Frontal cortex (tissue), 4 donors: ENCODE measurements around the gene MED13L. TPM values are rescaled to one million over a fixed set of nuclear protein-coding genes. Genes with fewer than 3 reads are reported as not detected.

ENCODE experiments used
- DNase-seq, 2 donors: peaks; one replicate each; pipeline ENCODE4 v3.0.0; 2012; ENCODE audit warnings: low spot score in 2 of 2
- FAIRE-seq: peaks from 2 replicates; lab custom pipeline; 2012; peaks lifted over from hg19 to GRCh38; lab: Jason Lieb, UNC
- total RNA-seq: library from RNA; depleted of rRNA; stranded (reverse); fragments of >200 nt; gene quantifications from one replicate; pipeline ENCODE4 v1.2.3, GENCODE V29; 2014
- donor health status: control.
- donor health status: control.
- donor health status: control.

MED13L gene
- total RNA-seq, 1 donor from 2014 or later = 164 TPM

GRCh38 chr12:116080415-116080814, 197.1 kb downstream of the MED13L start:
- DNase-seq (no peak), FAIRE-seq (no peak)

DNA sequence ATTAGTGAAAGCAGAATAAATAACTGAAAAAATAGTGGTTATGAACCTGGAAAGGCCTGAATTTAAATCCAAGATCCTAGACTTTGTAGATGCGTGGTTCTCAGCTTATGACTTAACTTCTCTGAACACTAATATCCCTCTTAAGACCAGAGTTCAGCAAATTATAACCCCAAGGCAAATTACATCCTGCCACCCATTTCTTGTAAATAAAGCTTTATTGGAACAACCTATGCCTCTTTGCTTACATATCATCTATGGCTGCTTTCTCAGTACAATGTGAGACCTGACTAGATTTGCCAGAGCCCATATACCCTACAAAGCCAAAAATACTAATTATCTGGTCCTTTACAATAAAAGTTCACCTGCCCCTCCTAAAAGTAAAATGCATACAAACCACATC, 199.1 kb downstream of the MED13L start:
- FAIRE-seq (no peak), DNase-seq (no peak)

DNA sequence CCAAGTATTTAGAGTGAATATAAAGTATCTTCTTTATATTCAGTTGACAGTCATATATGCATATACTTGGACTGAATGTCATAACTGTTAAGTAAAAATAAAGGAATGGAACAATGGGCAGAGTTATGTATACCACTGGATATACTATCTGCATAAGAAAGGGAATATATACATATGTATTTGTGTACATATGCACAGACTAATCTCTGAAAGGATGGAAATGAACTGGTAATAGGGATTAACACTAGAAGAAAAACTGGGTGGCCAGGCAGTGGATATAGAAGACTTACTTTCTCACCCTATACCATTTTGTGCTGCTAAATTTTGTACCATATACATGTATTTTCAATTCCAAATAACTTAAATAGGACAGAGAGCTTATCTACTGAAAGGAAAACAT, 200.1 kb downstream of the MED13L start:
- DNase-seq = no peak
- FAIRE-seq = no peak

GRCh38 chr12:116076399-116076798, 201.1 kb downstream of the MED13L start:
- no peak for DNase-seq
- no peak for FAIRE-seq

- DNase-seq (no peak), FAIRE-seq (no peak)
Measured at GRCh38 chr12:116074686-116075085, 202.8 kb downstream of the MED13L start.

DNA sequence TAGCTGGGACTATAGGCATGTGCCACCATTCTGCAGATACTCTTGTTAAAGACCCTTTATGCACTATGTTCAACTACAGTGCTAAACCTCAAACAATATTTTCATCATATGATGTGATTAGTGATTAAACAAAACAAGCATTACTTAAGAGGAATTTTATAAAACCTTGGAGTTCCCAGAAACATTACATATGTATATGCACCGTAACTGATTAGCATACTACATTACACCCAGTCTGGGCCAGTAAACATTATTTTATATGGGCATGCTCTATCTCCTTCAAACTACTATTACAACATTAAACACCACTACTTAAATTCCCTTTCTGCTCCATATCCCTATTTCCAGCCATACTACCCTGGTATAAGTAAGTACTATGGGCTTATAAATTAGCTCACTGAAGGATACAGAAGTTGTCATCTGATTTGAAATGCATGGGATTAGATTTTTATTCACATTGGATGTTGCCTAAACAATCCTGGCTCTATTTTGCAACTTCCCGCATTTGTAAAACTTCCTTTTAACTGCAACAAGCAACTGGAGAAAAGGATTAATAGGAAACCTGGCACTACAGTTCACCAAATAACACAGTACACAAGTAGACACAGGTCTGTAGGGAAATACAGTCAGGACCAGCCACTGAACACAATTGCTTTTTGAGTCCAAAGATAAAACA, 205.8 kb downstream of the MED13L start:
- no peak for FAIRE-seq
- no peak for DNase-seq

- FAIRE-seq (no peak), DNase-seq (no peak)
Measured at GRCh38 chr12:116070444-116070843, 207.0 kb downstream of the MED13L start.

DNA sequence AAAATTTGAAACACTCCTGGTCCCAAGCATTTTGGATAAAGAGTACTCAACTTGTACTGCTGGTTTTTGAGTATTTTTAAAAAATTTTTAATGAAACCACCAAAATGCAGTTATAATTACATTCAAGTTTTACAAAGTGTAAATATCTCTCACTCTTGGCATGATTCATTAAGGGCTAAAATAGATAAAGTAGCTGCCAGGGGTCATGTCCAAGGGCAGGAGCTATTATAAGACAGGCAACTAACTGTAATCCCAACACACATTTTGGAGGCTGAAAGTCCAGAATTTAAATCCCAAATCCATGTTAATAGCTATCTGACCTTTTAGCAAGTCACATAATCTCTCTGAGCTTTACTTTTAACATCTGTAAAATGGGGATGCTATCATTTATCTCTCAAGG, 207.6 kb downstream of the MED13L start:
- no peak for FAIRE-seq

DNA sequence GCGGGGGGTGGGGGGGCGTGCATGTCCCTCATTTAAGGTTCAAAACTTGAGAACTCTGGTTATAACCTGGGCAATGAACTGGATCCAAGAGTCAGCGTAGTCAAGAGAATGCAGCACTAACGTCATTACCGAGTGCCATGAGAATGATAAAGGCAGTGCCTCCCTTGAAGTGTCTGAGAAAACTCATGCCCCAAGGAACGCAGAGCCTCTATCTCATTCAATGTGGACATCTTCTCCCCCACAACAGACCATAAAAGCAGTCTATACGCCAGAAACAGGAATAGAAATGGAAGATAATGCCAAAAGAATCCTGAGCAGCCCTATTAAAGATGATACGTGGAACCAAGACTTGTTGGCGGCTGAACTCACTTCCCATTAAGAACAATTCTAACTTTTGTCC, 208.6 kb downstream of the MED13L start:
- DNase-seq (no peak), FAIRE-seq (no peak)

More for the DNA sequence above, 207.6 kb downstream of the MED13L start:
- no peak for DNase-seq

- FAIRE-seq = no peak
- DNase-seq = no peak
Measured at GRCh38 chr12:116068371-116068770, 209.1 kb downstream of the MED13L start.

DNA sequence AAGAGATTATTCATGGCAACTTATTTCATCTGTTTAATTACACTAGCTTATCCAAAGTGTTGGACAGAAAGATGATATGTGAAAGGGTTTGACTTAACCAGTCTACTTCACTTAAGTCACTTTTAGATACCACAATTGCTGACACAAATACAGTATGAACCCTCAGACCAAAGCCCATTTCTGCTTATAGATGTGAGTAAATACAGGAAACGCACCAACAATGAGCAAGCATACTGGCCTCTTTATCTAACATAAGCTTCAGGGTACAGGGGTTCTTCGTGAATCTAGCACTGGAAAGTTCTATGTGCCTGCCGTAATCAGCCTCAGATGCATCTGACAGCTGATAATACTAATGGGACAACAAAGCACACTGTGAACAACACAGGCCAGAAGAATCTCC, 209.6 kb downstream of the MED13L start:
- no peak for FAIRE-seq

DNA sequence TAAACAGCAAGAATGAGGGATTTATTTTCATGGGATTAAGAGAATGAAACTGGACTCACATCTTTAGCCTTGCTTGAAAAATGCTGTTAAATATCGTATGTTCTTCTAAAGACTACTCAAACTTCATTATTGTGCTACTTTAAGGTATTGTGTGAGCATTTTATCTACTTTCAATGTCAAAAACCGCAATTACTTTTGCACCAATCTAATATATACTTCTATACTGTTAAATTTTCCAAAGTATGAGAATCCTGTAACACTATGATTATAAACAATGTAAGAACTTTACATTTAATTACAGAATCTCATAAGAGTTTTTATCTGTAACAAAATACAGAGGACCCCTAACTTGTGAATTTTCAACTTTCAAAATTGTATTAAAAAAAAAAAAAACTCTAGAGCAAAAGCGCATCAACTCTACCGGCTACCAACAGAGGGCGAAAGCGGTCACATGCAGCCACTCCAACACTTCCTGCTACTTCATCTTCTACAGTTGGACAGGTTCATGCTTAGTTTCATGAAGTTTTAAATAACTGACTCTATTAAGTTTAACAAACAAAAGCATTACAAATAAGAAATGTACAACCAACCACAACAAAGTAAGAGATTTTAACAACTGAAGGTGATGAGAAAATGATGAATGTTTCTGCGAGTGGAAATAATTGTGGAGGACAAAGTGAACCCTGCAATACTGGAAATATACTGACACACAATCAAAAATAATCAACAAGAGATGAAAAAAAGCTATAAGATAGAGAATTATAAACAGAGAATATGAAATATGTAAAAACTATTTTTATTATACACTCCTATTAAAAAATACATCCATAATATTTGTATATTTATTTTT, 210.9 kb downstream of the MED13L start:
- DNase-seq (no peak), FAIRE-seq (peak; percentile 71)

More for the DNA sequence above, 209.6 kb downstream of the MED13L start:
- no peak for DNase-seq

- FAIRE-seq (no peak), DNase-seq (no peak)
Measured at GRCh38 chr12:116065606-116066005, 211.9 kb downstream of the MED13L start.

DNA sequence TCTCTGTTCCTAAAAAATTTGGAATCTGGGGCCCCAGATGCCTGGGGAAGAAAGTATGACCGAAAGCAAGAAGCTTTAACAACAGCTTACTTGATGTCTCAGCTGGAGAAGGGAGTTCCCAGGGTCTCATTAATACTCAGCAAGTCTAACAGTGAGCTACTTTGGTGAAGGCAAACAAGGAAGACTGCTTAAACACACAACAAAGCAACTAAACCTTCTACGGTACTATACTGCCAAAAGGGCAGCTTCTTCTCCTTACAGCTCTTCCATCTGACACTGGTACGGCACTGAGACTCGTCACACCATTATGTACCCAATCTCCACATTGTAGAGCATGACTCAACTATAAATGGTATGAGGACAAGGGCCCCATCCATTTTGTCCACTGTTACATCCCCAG, 213.0 kb downstream of the MED13L start:
- no peak for FAIRE-seq
- no peak for DNase-seq

GRCh38 chr12:116062698-116063097, 214.8 kb downstream of the MED13L start:
- FAIRE-seq (no peak), DNase-seq (no peak)

DNA sequence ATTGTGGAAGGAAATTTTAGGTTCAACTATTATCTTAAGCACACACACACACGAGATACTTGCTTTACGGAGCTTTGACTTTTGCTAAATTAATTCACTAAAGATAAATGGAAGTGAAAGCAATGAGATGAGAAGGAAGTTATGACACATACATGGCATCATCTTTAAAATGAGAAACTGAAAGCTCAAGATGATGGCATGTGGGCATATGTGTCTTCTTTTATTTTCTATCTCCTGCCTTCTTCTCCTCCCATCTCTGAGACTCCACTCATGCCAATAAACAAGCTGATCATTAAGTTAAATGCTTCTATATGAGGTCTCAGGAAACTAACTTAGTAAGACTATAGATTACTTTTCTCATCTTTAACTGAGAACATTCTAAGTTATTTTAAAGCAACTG, 216.7 kb downstream of the MED13L start:
- FAIRE-seq = no peak
- DNase-seq = no peak

DNA sequence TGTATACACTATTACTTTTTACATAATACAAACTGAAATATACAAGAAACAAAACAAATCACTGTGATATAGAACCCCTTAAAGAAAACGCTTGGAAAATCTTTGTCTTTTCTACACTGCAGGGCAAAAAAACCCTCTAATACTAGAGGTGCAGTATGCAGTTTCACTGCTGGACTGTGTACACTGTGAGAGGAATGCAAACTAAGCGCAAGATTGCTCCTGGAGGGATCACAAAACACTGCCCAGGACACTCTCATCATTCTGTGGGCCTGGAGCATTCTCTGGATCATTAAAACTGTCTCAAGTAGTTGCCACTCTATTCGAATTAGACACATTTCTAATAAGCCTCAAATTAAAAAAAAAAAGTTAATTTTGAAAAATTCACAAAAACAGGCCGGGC, 217.6 kb downstream of the MED13L start:
- FAIRE-seq (no peak), DNase-seq (no peak)

- DNase-seq (no peak), FAIRE-seq (no peak)
Measured at GRCh38 chr12:116058574-116058973, 218.9 kb downstream of the MED13L start.

GRCh38 chr12:116057356-116057755, 220.1 kb downstream of the MED13L start:
- FAIRE-seq (no peak), DNase-seq (no peak)

DNA sequence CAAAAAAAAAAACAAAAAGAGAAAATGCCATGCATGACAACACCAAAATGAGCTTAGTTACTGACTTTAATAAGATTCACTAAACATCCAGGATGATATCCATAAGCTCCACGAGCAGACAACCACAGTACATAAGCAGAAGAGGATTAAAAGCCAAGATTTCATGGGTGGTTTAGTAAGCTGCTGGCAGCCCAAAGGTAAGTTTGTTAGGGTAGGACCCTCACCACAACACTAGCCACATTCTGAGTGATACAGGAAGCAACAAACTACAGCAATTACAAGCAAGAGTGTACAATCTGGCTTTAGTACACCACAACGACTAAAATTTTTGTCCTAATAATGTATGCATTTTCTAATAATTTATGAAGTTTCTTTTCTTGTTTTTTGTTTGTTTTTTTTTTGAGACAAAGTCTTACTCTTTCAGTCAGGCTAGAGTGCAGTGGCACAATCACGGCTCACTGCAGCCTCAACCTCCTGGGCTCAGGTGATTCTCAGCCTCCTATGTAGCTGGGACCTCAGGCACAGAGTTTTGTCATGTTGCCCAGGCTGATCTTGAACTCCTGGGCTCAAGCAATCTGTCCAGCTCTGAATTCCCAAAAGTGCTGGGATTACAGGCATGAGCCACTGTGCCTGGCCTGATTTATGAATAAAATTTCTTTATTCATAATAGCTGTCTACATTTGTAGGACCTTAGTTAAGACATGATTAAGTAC, 221.4 kb downstream of the MED13L start:
- FAIRE-seq = no peak
- no peak for DNase-seq

GRCh38 chr12:116054280-116054679, 223.2 kb downstream of the MED13L start:
- no peak for FAIRE-seq
- no peak for DNase-seq
